ENCODE data around the gene CCDC33.
"Not testable (repeated sequence)": the region's sequence is repeated elsewhere in the genome, so short reads cannot be mapped to it uniquely, and the experiment has no call there.

Gene CCDC33

GRCh38 chr15:74343797-74344127 is 107.6 kb downstream of the CCDC33 start:
- no peak for TF ChIP-seq CTCF (IDR thresholded peaks at IDR 0.05; ENCODE audit: extremely low read depth, missing control alignments)
- DNase-seq (ENCODE audit: low spot score), result no peak

- TF ChIP-seq CTCF (IDR thresholded peaks at IDR 0.05; ENCODE audit: extremely low read depth, missing control alignments), result no peak
- no peak for DNase-seq (ENCODE audit: low spot score)
Observed at GRCh38 chr15:74345051-74345450, 108.9 kb downstream of the CCDC33 start.

GRCh38 chr15:74347757-74348250 is 111.7 kb downstream of the CCDC33 start:
- DNase-seq (ENCODE audit: low spot score), result no peak
- TF ChIP-seq CTCF (IDR thresholded peaks at IDR 0.05; ENCODE audit: extremely low read depth, missing control alignments), result no peak

GRCh38 chr15:74349241-74349778 is 113.2 kb downstream of the CCDC33 start:
- no peak for DNase-seq (ENCODE audit: low spot score)
- no peak for TF ChIP-seq CTCF (IDR thresholded peaks at IDR 0.05; ENCODE audit: extremely low read depth, missing control alignments)

- no peak for TF ChIP-seq CTCF (IDR thresholded peaks at IDR 0.05; ENCODE audit: extremely low read depth, missing control alignments)
- no peak for DNase-seq (ENCODE audit: low spot score)
Observed at GRCh38 chr15:74350295-74351275, 114.5 kb downstream of the CCDC33 start.

- no peak for TF ChIP-seq CTCF (IDR thresholded peaks at IDR 0.05; ENCODE audit: extremely low read depth, missing control alignments)
- no peak for DNase-seq (ENCODE audit: low spot score)
Observed at GRCh38 chr15:74351670-74352069, 115.5 kb downstream of the CCDC33 start.

- DNase-seq (ENCODE audit: low spot score), result no peak
- no peak for TF ChIP-seq CTCF (IDR thresholded peaks at IDR 0.05; ENCODE audit: extremely low read depth, missing control alignments)
Observed at GRCh38 chr15:74352393-74352910, 116.3 kb downstream of the CCDC33 start.

GRCh38 chr15:74353992-74354391 is 117.9 kb downstream of the CCDC33 start:
- DNase-seq (ENCODE audit: low spot score), result not testable (repeated sequence)

- DNase-seq (ENCODE audit: low spot score), result not testable (repeated sequence)
Observed at GRCh38 chr15:74356050-74356449, 119.9 kb downstream of the CCDC33 start.

- not testable (repeated sequence) for DNase-seq (ENCODE audit: low spot score)
Observed at GRCh38 chr15:74357514-74357913, 121.4 kb downstream of the CCDC33 start.

GRCh38 chr15:74359376-74359775 is 123.2 kb downstream of the CCDC33 start:
- not testable (repeated sequence) for DNase-seq (ENCODE audit: low spot score)

Measured in GM20000 (cell line).